MCF 10A (cell line): ENCODE results near the gene WWOX. TPM values are rescaled to one million over a fixed set of nuclear protein-coding genes. Genes with fewer than 3 reads are reported as not detected.

ENCODE experiments used
- BruUV-seq: library from RNA; stranded (reverse); fragments of 400-500 nt; replicated peaks from 2 replicates; lab custom pipeline; 2021; lab: Mats Ljungman, UMichigan
- CTCF ChIA-PET: fragments of 300-600 bp; sonication (Branson Sonifier 250); formaldehyde crosslinking; extraction: SDS; loops from one replicate; lab custom pipeline; 2021; ENCODE audit warnings: antibody characterized with exemption, inconsistent platforms; lab: Yijun Ruan, JAX
- POLR2A ChIA-PET: fragments of 300-600, 350-650 bp; sonication (Branson Sonifier 250); formaldehyde crosslinking; extraction: SDS; loops from one replicate; lab custom pipeline; 2020; ENCODE audit warnings: antibody characterized with exemption, inconsistent platforms; lab: Yijun Ruan, JAX
- DNase-seq: peaks from one replicate; pipeline ENCODE4 v3.0.0-alpha.2; 2018; ENCODE audit not compliant: unreplicated experiment
- H3K27ac Mint-ChIP-seq: one replicate; pipeline ENCODE4 v1.8.0; 2022; ENCODE audit warnings: mild to moderate bottlenecking, low read depth, mixed read lengths; ENCODE audit not compliant: unreplicated experiment
- H3K27me3 Mint-ChIP-seq: one replicate; pipeline ENCODE4 v1.8.0; 2022; ENCODE audit warnings: mixed read lengths; ENCODE audit not compliant: insufficient read depth, unreplicated experiment
- H3K36me3 Mint-ChIP-seq: one replicate; pipeline ENCODE4 v1.8.0; 2022; ENCODE audit warnings: mild to moderate bottlenecking, moderate library complexity, mixed read lengths; ENCODE audit not compliant: insufficient read depth, unreplicated experiment
- H3K4me1 Mint-ChIP-seq: one replicate; pipeline ENCODE4 v1.8.0; 2022; ENCODE audit warnings: mixed read lengths; ENCODE audit not compliant: insufficient read depth, unreplicated experiment
- H3K4me3 Mint-ChIP-seq: one replicate; pipeline ENCODE4 v1.8.0; 2022; ENCODE audit warnings: mild to moderate bottlenecking, moderate library complexity, mixed read lengths; ENCODE audit not compliant: unreplicated experiment
- H3K9me3 Mint-ChIP-seq: one replicate; pipeline ENCODE4 v1.8.0; 2022; ENCODE audit warnings: mixed read lengths; ENCODE audit not compliant: unreplicated experiment
- intact Hi-C: fragments of 100-400 bp; cut with micrococcal nuclease; formaldehyde crosslinking; loops from 2 replicates; pipeline ENCODE4 v1.14.1; 2022
- total RNA-seq: library from RNA; stranded (reverse); gene quantifications from 2 replicates; pipeline ENCODE4 v1.2.3, GENCODE V29; 2022
- TF ChIP-seq, protein P1 (sequence below): fragments of 200-600 bp; IDR thresholded peaks from one replicate; pipeline ENCODE4 v1.8.0; 2022; ENCODE audit warnings: antibody characterized with exemption, mild to moderate bottlenecking; ENCODE audit not compliant: unreplicated experiment

The WWOX gene
- total RNA-seq, 1 experiment from 2014 or later: 18.1 TPM

DNA sequence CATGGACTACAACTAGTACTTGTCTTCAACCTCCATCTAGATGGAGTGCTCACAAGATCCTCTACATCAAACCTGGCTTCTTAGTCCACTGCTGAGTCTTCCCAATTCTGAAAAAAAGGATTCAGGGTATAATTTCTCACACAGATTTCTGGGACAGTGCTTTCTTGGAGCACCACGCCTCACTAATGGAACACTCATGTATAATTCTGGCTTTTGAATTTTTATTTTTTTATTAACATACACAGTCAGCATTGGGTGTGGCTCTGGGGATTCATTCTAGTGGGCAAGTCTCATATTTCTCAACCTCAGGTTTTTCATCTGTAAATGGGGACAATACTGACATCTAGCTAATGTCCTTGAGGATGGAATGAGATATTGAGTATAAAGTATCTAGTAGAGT is 696.0 kb downstream of the WWOX start:
- Mint-ChIP-seq H3K4me1 (no peaks in the 10 kb centered on the region), H3K36me3 (no peaks in the 10 kb centered on the region), H3K27ac (no peak overlapping the region), H3K9me3 (no peaks in the 10 kb centered on the region), H3K27me3 (no peaks in the 10 kb centered on the region), H3K4me3 (no peak overlapping the region)
- TF ChIP-seq, protein P1, sequence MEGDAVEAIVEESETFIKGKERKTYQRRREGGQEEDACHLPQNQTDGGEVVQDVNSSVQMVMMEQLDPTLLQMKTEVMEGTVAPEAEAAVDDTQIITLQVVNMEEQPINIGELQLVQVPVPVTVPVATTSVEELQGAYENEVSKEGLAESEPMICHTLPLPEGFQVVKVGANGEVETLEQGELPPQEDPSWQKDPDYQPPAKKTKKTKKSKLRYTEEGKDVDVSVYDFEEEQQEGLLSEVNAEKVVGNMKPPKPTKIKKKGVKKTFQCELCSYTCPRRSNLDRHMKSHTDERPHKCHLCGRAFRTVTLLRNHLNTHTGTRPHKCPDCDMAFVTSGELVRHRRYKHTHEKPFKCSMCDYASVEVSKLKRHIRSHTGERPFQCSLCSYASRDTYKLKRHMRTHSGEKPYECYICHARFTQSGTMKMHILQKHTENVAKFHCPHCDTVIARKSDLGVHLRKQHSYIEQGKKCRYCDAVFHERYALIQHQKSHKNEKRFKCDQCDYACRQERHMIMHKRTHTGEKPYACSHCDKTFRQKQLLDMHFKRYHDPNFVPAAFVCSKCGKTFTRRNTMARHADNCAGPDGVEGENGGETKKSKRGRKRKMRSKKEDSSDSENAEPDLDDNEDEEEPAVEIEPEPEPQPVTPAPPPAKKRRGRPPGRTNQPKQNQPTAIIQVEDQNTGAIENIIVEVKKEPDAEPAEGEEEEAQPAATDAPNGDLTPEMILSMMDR: no peak
- no TSS peak for BruUV-seq
- ChIA-PET POLR2A (interaction anchor here (0.7 kb wide), 1 partner anchor 755 kb away, joined by 5 read pairs; no protein-coding TSS in a partner anchor), CTCF (no interaction called here)
- intact Hi-C loops: no loop called here
- no peak for DNase-seq

DNA sequence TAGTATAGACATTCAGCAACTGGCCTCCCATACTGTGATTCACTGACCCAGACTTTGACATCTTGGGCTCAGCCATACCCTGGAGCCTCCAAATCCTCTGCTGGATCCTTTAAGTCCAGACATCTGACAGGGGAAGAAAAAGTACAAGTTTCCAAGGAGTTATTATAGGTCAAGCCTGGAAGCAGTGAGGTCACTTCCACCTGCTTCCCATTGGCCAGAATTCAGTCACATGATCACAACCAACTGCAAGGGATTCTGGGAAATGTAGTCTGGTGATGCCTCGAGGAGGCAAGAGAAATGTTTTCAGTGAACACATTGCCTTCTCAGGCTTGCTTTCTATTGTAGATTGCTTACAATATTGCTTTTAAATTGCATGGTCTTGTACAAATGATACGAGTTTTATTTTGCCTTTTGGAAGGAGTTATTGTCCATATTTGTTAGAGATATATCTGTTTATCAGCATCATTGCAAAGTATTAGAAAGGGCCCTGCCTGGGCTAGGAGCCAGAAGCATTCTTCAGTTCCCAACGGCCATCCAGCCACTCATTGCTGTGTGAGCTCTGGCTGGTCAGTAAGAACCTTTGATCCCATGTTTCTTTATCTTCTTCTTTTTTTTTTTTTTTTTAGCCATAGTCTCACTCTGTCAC is 696.9 kb downstream of the WWOX start:
- peak; percentile 39 for DNase-seq
- TF ChIP-seq, protein P1: no peak
- intact Hi-C loops: no loop called here
- H3K4me3 Mint-ChIP-seq: no peak overlapping the region
- POLR2A ChIA-PET: no interaction called here
- H3K9me3 Mint-ChIP-seq: no peaks in the 10 kb centered on the region
- no peaks in the 10 kb centered on the region for H3K36me3 Mint-ChIP-seq
- H3K4me1 Mint-ChIP-seq: no peaks in the 10 kb centered on the region
- no peaks in the 10 kb centered on the region for H3K27me3 Mint-ChIP-seq
- BruUV-seq: no TSS peak
- CTCF ChIA-PET: no interaction called here
- no peak overlapping the region for H3K27ac Mint-ChIP-seq

DNA sequence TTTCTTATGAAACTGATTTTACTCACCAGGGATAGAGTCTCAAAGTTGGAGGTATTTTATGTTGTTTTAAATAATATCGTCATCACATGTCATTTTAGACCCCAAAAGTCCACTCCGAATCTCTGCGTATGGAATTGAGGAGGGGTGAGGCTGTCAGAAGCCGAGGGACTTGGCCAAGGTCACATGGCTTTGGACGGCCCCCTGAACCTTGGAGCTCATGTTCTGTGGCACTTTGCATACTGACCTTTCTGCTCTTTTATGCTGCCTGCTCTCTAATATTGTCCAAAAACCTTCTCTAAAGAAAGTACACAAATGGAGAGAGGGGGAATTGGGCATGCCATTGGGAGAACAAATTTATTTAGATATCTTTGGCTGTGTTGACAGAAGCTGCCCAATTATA is 700.0 kb downstream of the WWOX start:
- Mint-ChIP-seq H3K4me3 (no peak overlapping the region), H3K36me3 (no peaks in the 10 kb centered on the region), H3K27ac (no peak overlapping the region), H3K9me3 (no peaks in the 10 kb centered on the region), H3K27me3 (no peaks in the 10 kb centered on the region), H3K4me1 (no peaks in the 10 kb centered on the region)
- intact Hi-C loops: no loop called here
- ChIA-PET POLR2A (interaction anchor here (0.6 kb wide), 1 partner anchor 94 kb away, joined by 3 read pairs; no protein-coding TSS in a partner anchor), CTCF (interaction anchor here (0.6 kb wide), 1 partner anchor 161 kb away, joined by 4 read pairs; no protein-coding TSS in a partner anchor)
- no peak for DNase-seq
- no TSS peak for BruUV-seq
- TF ChIP-seq, protein P1: no peak

DNA sequence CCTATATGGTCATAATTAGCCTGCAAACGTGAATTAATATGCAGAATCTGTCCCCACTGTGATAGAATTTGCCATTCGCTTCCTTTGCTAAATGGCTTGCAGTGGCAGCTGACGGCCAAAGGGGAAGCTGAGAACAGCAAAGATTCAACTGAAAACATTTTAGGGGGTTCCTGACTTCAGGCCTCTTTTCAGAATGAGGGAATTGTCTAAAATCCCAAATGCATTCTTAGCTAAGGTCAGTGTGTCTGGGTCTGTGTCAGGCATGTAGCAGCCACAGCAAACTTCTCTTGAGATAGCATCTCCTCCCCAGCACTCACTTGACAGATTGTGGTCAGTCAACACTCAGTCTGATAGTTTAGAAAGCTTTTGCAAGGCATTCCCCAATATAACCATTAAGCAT is 701.1 kb downstream of the WWOX start:
- H3K27ac Mint-ChIP-seq: no peak overlapping the region
- POLR2A ChIA-PET: no interaction called here
- no TSS peak for BruUV-seq
- H3K4me3 Mint-ChIP-seq: no peak overlapping the region
- H3K27me3 Mint-ChIP-seq: no peaks in the 10 kb centered on the region
- no peaks in the 10 kb centered on the region for H3K36me3 Mint-ChIP-seq
- intact Hi-C loops: no loop called here
- no peaks in the 10 kb centered on the region for H3K9me3 Mint-ChIP-seq
- DNase-seq: no peak
- H3K4me1 Mint-ChIP-seq: no peaks in the 10 kb centered on the region
- TF ChIP-seq, protein P1: no peak
- CTCF ChIA-PET: interaction anchor here (0.7 kb wide), 1 partner anchor 304 kb away, joined by 3 read pairs; no protein-coding TSS in a partner anchor
